Activated CD4-positive, alpha-beta memory T cell treated with anti-CD3 and anti-CD28 coated beads for 36 hours (primary cell): Measurements from ENCODE around the gene PDGFA. TPM values are rescaled to one million over a fixed set of nuclear protein-coding genes. Genes with fewer than 3 reads are reported as not detected.

ENCODE experiments used
- CTCF ChIA-PET: fragments of 350-600 bp; sonication (Branson Sonifier 250); formaldehyde crosslinking; loops from one replicate; lab custom pipeline; 2021; ENCODE audit warnings: antibody characterized with exemption, inconsistent platforms; lab: Charles Lee
- POLR2A ChIA-PET: fragments of 350-600 bp; sonication (Branson Sonifier 250); formaldehyde crosslinking; loops from one replicate; lab custom pipeline; 2021; ENCODE audit warnings: antibody characterized with exemption; lab: Charles Lee
- DNase-seq: peaks from one replicate; pipeline ENCODE4 v3.0.0-alpha.2; 2020
- H3K27ac Mint-ChIP-seq: one replicate; pipeline ENCODE4 v1.8.0; 2021; ENCODE audit warnings: mixed read lengths
- H3K27me3 Mint-ChIP-seq: one replicate; pipeline ENCODE4 v1.8.0; 2021; ENCODE audit warnings: mixed read lengths
- H3K36me3 Mint-ChIP-seq: one replicate; pipeline ENCODE4 v1.8.0; 2021; ENCODE audit warnings: mixed read lengths
- H3K4me1 Mint-ChIP-seq: one replicate; pipeline ENCODE4 v1.8.0; 2021; ENCODE audit warnings: low read depth, mixed read lengths
- H3K4me3 Mint-ChIP-seq: one replicate; pipeline ENCODE4 v1.8.0; 2021; ENCODE audit warnings: mild to moderate bottlenecking, mixed read lengths
- H3K9me3 Mint-ChIP-seq: one replicate; pipeline ENCODE4 v1.8.0; 2021; ENCODE audit warnings: mixed read lengths
- intact Hi-C: fragments of 100-400 bp; cut with micrococcal nuclease; formaldehyde crosslinking; loops from one replicate; pipeline ENCODE4 v1.15.1; 2023
- total RNA-seq, 2 experiments: library from RNA; stranded (reverse); gene quantifications; one replicate each; pipeline ENCODE4 v1.2.3, GENCODE V29; 2021

PDGFA gene
- total RNA-seq, 2 experiments from 2014 or later, result 6.3 to 6.9 TPM

GRCh38 chr7:464454-465401 is 54.9 kb downstream of the PDGFA start:
- no peaks in the 10 kb centered on the region for H3K27me3 Mint-ChIP-seq
- intact Hi-C loops, result no loop called here
- POLR2A ChIA-PET, result no interaction called here
- CTCF ChIA-PET, result no interaction called here
- no peak overlapping the region for H3K4me3 Mint-ChIP-seq
- peaks cover 2% of the 10 kb centered on the region for H3K4me1 Mint-ChIP-seq
- H3K36me3 Mint-ChIP-seq, result no peaks in the 10 kb centered on the region
- no peak for DNase-seq
- H3K9me3 Mint-ChIP-seq, result peaks cover 14% of the 10 kb centered on the region
- H3K27ac Mint-ChIP-seq, result no peak overlapping the region

GRCh38 chr7:463817-464453 is 55.7 kb downstream of the PDGFA start:
- ChIA-PET CTCF (no interaction called here), POLR2A (no interaction called here)
- DNase-seq, result no peak
- Mint-ChIP-seq H3K4me1 (peaks cover 1% of the 10 kb centered on the region), H3K4me3 (no peak overlapping the region), H3K27ac (no peak overlapping the region), H3K9me3 (peaks cover 14% of the 10 kb centered on the region), H3K36me3 (no peaks in the 10 kb centered on the region), H3K27me3 (no peaks in the 10 kb centered on the region)
- intact Hi-C loops, result no loop called here

GRCh38 chr7:463362-463781 is 56.3 kb downstream of the PDGFA start:
- Mint-ChIP-seq H3K9me3 (peaks cover 14% of the 10 kb centered on the region), H3K36me3 (no peaks in the 10 kb centered on the region), H3K4me3 (no peak overlapping the region), H3K27me3 (no peaks in the 10 kb centered on the region), H3K4me1 (no peaks in the 10 kb centered on the region), H3K27ac (no peak overlapping the region)
- no peak for DNase-seq
- intact Hi-C loops, result no loop called here
- ChIA-PET CTCF (no interaction called here), POLR2A (no interaction called here)

GRCh38 chr7:462173-463103 is 57.2 kb downstream of the PDGFA start:
- DNase-seq, result no peak
- Mint-ChIP-seq H3K4me1 (no peaks in the 10 kb centered on the region), H3K4me3 (no peak overlapping the region), H3K36me3 (no peaks in the 10 kb centered on the region), H3K9me3 (peaks cover 4% of the 10 kb centered on the region), H3K27ac (no peak overlapping the region), H3K27me3 (no peaks in the 10 kb centered on the region)
- ChIA-PET POLR2A (no interaction called here), CTCF (no interaction called here)
- intact Hi-C loops, result no loop called here

- no peaks in the 10 kb centered on the region for H3K9me3 Mint-ChIP-seq
- ChIA-PET CTCF (no interaction called here), POLR2A (no interaction called here)
- no peaks in the 10 kb centered on the region for H3K36me3 Mint-ChIP-seq
- no peak overlapping the region for H3K4me3 Mint-ChIP-seq
- DNase-seq, result no peak
- H3K4me1 Mint-ChIP-seq, result no peaks in the 10 kb centered on the region
- H3K27ac Mint-ChIP-seq, result no peak overlapping the region
- H3K27me3 Mint-ChIP-seq, result no peaks in the 10 kb centered on the region
- intact Hi-C loops, result no loop called here
Observed at GRCh38 chr7:461453-462172, 58.0 kb downstream of the PDGFA start.

GRCh38 chr7:461117-461452 is 58.6 kb downstream of the PDGFA start:
- ChIA-PET CTCF (no interaction called here), POLR2A (no interaction called here)
- H3K36me3 Mint-ChIP-seq, result no peaks in the 10 kb centered on the region
- no peaks in the 10 kb centered on the region for H3K9me3 Mint-ChIP-seq
- intact Hi-C loops, result no loop called here
- no peaks in the 10 kb centered on the region for H3K27me3 Mint-ChIP-seq
- no peak for DNase-seq
- no peak overlapping the region for H3K27ac Mint-ChIP-seq
- no peaks in the 10 kb centered on the region for H3K4me1 Mint-ChIP-seq
- no peak overlapping the region for H3K4me3 Mint-ChIP-seq

GRCh38 chr7:460374-461116 is 59.1 kb downstream of the PDGFA start:
- intact Hi-C loops, result no loop called here
- no peak overlapping the region for H3K4me3 Mint-ChIP-seq
- H3K4me1 Mint-ChIP-seq, result no peaks in the 10 kb centered on the region
- CTCF ChIA-PET, result interaction anchor here (1.3 kb wide), 1 partner anchor 10 kb away, joined by 3 read pairs; no protein-coding TSS in a partner anchor
- POLR2A ChIA-PET, result no interaction called here
- DNase-seq, result no peak
- no peaks in the 10 kb centered on the region for H3K36me3 Mint-ChIP-seq
- no peaks in the 10 kb centered on the region for H3K9me3 Mint-ChIP-seq
- H3K27ac Mint-ChIP-seq, result no peak overlapping the region
- no peaks in the 10 kb centered on the region for H3K27me3 Mint-ChIP-seq

- intact Hi-C loops, result no loop called here
- no peak for DNase-seq
- Mint-ChIP-seq H3K9me3 (no peaks in the 10 kb centered on the region), H3K36me3 (no peaks in the 10 kb centered on the region), H3K4me1 (no peaks in the 10 kb centered on the region), H3K27ac (no peak overlapping the region), H3K27me3 (no peaks in the 10 kb centered on the region), H3K4me3 (no peak overlapping the region)
- POLR2A ChIA-PET, result no interaction called here
- CTCF ChIA-PET, result interaction anchor here (1.3 kb wide), 1 partner anchor 9 kb away, joined by 3 read pairs; no protein-coding TSS in a partner anchor
Observed at GRCh38 chr7:459584-460373, 59.9 kb downstream of the PDGFA start.

GRCh38 chr7:458511-459245 is 61.0 kb downstream of the PDGFA start:
- H3K4me1 Mint-ChIP-seq, result no peaks in the 10 kb centered on the region
- H3K27ac Mint-ChIP-seq, result no peak overlapping the region
- H3K36me3 Mint-ChIP-seq, result no peaks in the 10 kb centered on the region
- intact Hi-C loops, result no loop called here
- no peak for DNase-seq
- no peaks in the 10 kb centered on the region for H3K27me3 Mint-ChIP-seq
- H3K4me3 Mint-ChIP-seq, result no peak overlapping the region
- CTCF ChIA-PET, result no interaction called here
- H3K9me3 Mint-ChIP-seq, result no peaks in the 10 kb centered on the region
- POLR2A ChIA-PET, result no interaction called here

GRCh38 chr7:457814-458510 is 61.7 kb downstream of the PDGFA start:
- intact Hi-C loops, result no loop called here
- Mint-ChIP-seq H3K9me3 (no peaks in the 10 kb centered on the region), H3K36me3 (no peaks in the 10 kb centered on the region), H3K4me3 (no peak overlapping the region), H3K27ac (no peak overlapping the region), H3K4me1 (no peaks in the 10 kb centered on the region), H3K27me3 (no peaks in the 10 kb centered on the region)
- POLR2A ChIA-PET, result no interaction called here
- CTCF ChIA-PET, result no interaction called here
- no peak for DNase-seq
